Transverse colon (tissue), 4 donors: Measurements from ENCODE around the gene BRD3. TPM values are rescaled to one million over a fixed set of nuclear protein-coding genes. Genes with fewer than 3 reads are reported as not detected.

Source experiments
- DNase-seq: peaks from one replicate; pipeline ENCODE4 v3.0.0-alpha.2; 2019
- H3K27ac ChIP-seq, 4 donors: fragments of 200-600 bp; sonication (generic); 2 replicates each; pipeline ENCODE4 v1.5.1; 2016 to 2018; ENCODE audit warnings: inconsistent platforms in 4 of 4
- H3K27me3 ChIP-seq: fragments of 200-600 bp; sonication (generic); 2 replicates; pipeline ENCODE4 v1.5.1; 2017; ENCODE audit warnings: inconsistent platforms
- H3K36me3 ChIP-seq, 4 donors: fragments of 200-600 bp; sonication (generic); 2 replicates each; pipeline ENCODE4 v1.5.1; 2017 to 2019; ENCODE audit warnings: inconsistent platforms in 4 of 4
- H3K4me1 ChIP-seq, 4 donors: fragments of 200-600 bp; sonication (generic); 2 replicates each; pipeline ENCODE4 v1.5.1; 2017 to 2020; ENCODE audit warnings: inconsistent platforms in 4 of 4
- H3K4me3 ChIP-seq, 4 donors: fragments of 200-600 bp; sonication (generic); 1 replicate in 1 of 4; 2 replicates in 3 of 4; pipeline versions ENCODE4 v1.5.1 to v1.6.1; 2017 to 2019; ENCODE audit warnings: inconsistent platforms in 4 of 4
- H3K9me3 ChIP-seq, 2 donors: fragments of 200-600 bp; sonication (generic); 2 replicates each; pipeline ENCODE4 v1.5.1; 2017 to 2019; ENCODE audit warnings: inconsistent platforms in 2 of 2
- EP300 ChIP-seq: sonication (generic); formaldehyde crosslinking; IDR thresholded peaks from one replicate; pipeline ENCODE4 v1.6.1; 2017; ENCODE audit warnings: antibody characterized with exemption, low read depth
- POLR2A ChIP-seq: fragments of 450-650 bp; IDR thresholded peaks from one replicate; pipeline ENCODE4 v1.6.1; 2016; ENCODE audit warnings: antibody characterized with exemption, mild to moderate bottlenecking, moderate library complexity
- POLR2AphosphoS5 ChIP-seq, 3 donors: sonication (generic); formaldehyde crosslinking; IDR thresholded peaks; one replicate each; pipeline ENCODE4 v1.6.1; 2016; ENCODE audit warnings: antibody characterized with exemption in 3 of 3
- WGBS, 2 donors: methylation state at CpG; one replicate each; pipeline ENCODE4 v1.1.5; 2018; ENCODE audit warnings: low coverage in 1 of 2; 5-methylcytosine and 5-hydroxymethylcytosine counted together
- in situ Hi-C, 4 donors: fragments of 200-750 bp; cut with MboI; loops; one replicate each; pipeline versions ENCODE4 v1.15.0 to v1.15.1; 2017; ENCODE audit warnings: low sequenced_read_pairs in 3 of 4, low pct_ligation_motif_present in 1 of 4, low pct_unique_long_range_greater_than_20kb in 1 of 4
- intact Hi-C: fragments of 100-400 bp; cut with DNase I; formaldehyde crosslinking; loops from one replicate; pipeline ENCODE4 v1.15.1; 2023; ENCODE audit warnings: low total_unique reads
- total RNA-seq, 4 donors: library from RNA; depleted of rRNA; stranded (reverse); fragments of >200 nt; gene quantifications; one replicate each; pipeline ENCODE4 v1.1.0, GENCODE V29; 2016
- TF ChIP-seq, protein P1 (sequence below), 5 experiments: fragments of 200-600 bp in 3 of 5; fragments of 450-650 bp in 2 of 5; sonication (generic) in 3 of 5; IDR thresholded peaks; 1 replicate in 2 of 5; 2 replicates in 3 of 5; pipeline ENCODE4 v1.5.1; 2016 to 2017; ENCODE audit warnings: antibody characterized with exemption in 5 of 5, inconsistent platforms in 3 of 5, mild to moderate bottlenecking in 2 of 5, moderate library complexity in 1 of 5

Gene BRD3
- total RNA-seq, 4 donors from 2014 or later = 14.5 to 21.3 (median 17.2) TPM

DNA sequence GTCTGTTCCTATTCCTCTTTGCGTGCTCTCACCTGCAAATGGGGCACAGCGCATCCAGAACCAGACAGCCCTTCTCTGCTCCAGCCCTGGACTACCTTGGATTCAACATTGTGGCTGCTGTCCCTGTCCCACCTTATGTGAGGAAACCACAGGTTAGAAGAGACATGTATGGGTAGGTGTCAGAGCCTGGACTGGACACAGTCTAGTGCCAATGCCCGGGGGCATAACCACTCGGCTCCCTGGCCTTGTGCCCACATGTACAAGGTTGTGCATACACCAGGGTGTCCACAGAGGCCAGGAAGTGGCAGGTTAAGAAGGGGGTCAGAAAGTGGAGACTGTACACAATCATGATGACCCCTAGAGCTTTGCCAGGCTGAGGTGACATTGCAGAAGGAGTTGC is 22.1 kb upstream of the BRD3 start:
- Histone ChIP-seq H3K36me3 (no peaks in the 10 kb centered on the region), H3K27me3 (peaks cover 10% of the 10 kb centered on the region), H3K27ac (no peak overlapping the region), H3K4me1 (no peaks in the 10 kb centered on the region), H3K9me3 (peaks cover 0 to 5% of the 10 kb centered on the region in 2 donors), H3K4me3 (no peak overlapping the region)
- TF ChIP-seq, protein P1, sequence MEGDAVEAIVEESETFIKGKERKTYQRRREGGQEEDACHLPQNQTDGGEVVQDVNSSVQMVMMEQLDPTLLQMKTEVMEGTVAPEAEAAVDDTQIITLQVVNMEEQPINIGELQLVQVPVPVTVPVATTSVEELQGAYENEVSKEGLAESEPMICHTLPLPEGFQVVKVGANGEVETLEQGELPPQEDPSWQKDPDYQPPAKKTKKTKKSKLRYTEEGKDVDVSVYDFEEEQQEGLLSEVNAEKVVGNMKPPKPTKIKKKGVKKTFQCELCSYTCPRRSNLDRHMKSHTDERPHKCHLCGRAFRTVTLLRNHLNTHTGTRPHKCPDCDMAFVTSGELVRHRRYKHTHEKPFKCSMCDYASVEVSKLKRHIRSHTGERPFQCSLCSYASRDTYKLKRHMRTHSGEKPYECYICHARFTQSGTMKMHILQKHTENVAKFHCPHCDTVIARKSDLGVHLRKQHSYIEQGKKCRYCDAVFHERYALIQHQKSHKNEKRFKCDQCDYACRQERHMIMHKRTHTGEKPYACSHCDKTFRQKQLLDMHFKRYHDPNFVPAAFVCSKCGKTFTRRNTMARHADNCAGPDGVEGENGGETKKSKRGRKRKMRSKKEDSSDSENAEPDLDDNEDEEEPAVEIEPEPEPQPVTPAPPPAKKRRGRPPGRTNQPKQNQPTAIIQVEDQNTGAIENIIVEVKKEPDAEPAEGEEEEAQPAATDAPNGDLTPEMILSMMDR (IDR thresholded peaks at IDR 0.05) = no peak
- TF ChIP-seq POLR2AphosphoS5 (IDR thresholded peaks at IDR 0.05) (no peak), POLR2A (no peak), EP300 (no peak)
- 80 to 93% methylated on average over 2 to 4 of the region's 4 CpGs for WGBS, 2 donors
- DNase-seq = no peak
- intact Hi-C loops (loop anchor here (10.0 kb wide), 1 partner anchor 295 kb away; no protein-coding TSS in a partner anchor), in situ Hi-C loops (no loop called here)

DNA sequence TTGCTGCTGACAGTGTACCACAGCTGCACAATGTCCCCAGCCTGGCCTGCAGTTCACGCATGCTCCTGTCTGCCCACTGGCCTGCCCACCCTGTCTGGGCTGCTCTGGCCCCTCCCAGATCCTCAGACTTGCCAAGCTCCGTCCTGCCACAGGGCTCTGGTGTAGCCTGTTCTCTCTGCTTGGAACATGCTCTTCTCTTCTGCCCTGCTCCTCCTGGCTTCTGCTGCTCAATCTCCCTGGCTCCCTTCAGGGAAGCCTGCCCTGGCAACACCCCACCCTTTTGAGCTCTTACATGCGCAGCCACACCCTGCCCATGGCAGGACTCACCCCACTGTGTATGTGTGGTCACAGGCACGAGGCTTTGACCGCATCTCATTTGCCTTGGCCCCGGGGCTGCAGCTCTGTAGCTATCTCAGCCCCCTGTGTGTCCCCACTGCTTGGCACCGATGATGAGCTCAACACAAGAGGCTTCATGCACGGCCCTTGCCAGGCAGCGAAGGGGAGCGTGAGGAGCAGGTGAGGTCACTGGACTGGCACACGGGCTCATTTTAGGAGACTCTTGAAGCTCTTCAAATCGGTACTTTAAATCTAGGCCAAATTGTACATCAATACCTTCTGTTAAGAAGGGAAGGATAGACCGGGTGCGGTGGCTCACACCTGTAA is 20.4 kb upstream of the BRD3 start:
- Histone ChIP-seq H3K27ac (no peak overlapping the region), H3K4me3 (no peak overlapping the region), H3K4me1 (no peaks in the 10 kb centered on the region), H3K27me3 (peaks cover 10% of the 10 kb centered on the region), H3K36me3 (no peaks in the 10 kb centered on the region), H3K9me3 (peaks cover 0 to 5% of the 10 kb centered on the region in 2 donors)
- in situ Hi-C loops = no loop called here
- 67 to 85% methylated on average over 5 to 14 of the region's 14 CpGs for WGBS, 2 donors
- no peak for TF ChIP-seq POLR2A
- no peak for TF ChIP-seq EP300
- TF ChIP-seq, protein P1 (IDR thresholded peaks at IDR 0.05) = no peak
- no peak for TF ChIP-seq POLR2AphosphoS5 (IDR thresholded peaks at IDR 0.05)
- intact Hi-C loops = no loop called here
- DNase-seq = peak; percentile 17

DNA sequence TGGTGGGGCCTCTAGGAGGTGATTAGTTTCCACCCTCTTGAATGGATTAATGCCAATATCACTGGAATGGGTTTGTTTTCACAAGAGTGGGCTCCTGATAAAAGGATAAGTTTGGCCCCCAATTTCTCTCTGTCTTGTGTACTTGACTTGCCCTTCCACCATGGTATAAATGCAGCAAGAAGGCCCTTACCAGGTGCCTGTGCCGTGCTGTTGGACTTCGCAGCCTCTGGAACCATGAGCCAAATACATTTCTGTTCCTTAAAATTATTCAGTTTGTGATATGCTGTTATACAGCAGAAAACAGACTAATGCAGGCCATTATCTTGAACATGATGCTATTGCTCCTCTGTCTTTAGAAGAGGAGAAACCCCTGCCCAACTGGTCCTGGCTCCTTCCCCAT is 17.8 kb upstream of the BRD3 start:
- Histone ChIP-seq H3K36me3 (no peaks in the 10 kb centered on the region), H3K4me3 (no peak overlapping the region), H3K9me3 (peaks cover 0 to 5% of the 10 kb centered on the region in 2 donors), H3K27me3 (peaks cover 13% of the 10 kb centered on the region), H3K4me1 (no peaks in the 10 kb centered on the region), H3K27ac (no peak overlapping the region)
- 96% methylated on average over 2 of the region's 2 CpGs; no CpG with 5 or more reads in 1 of the 2 donors for WGBS, 2 donors
- in situ Hi-C loops (no loop called here), intact Hi-C loops (no loop called here)
- TF ChIP-seq POLR2A = no peak
- TF ChIP-seq POLR2AphosphoS5 (IDR thresholded peaks at IDR 0.05) = no peak
- TF ChIP-seq, protein P1 (IDR thresholded peaks at IDR 0.05) = no peak
- no peak for TF ChIP-seq EP300
- no peak for DNase-seq

DNA sequence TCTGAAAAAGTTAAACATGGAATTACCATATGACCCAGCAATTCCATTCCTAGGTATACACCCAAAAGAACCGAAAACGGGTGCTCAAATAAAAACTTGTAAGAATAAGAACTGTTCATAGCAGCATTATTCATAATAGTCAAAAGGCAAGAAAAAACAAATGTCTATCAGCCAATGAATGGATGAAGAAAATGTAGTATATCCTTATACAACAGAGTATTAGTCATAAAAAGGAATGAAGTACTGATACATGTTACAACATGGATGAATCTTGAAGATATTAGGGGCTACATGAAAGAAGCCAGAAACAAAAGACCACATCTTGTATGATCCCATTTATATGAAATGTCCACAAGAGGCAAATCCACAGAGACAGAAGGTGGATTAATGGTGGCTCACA is 15.6 kb upstream of the BRD3 start:
- TF ChIP-seq, protein P1 (IDR thresholded peaks at IDR 0.05) = no peak
- no peak for TF ChIP-seq POLR2AphosphoS5 (IDR thresholded peaks at IDR 0.05)
- no peak for TF ChIP-seq EP300
- TF ChIP-seq POLR2A = no peak
- no peaks in the 10 kb centered on the region for H3K36me3 ChIP-seq
- WGBS, 2 donors = 91 to 93% methylated on average over 2 of the region's 2 CpGs
- no peak overlapping the region for H3K27ac ChIP-seq
- in situ Hi-C loops (no loop called here), intact Hi-C loops (no loop called here)
- H3K4me1 ChIP-seq = no peaks in the 10 kb centered on the region
- H3K4me3 ChIP-seq = no peak overlapping the region
- H3K9me3 ChIP-seq = peaks cover 0 to 5% of the 10 kb centered on the region in 2 donors
- DNase-seq = no peak
- peaks cover 20% of the 10 kb centered on the region for H3K27me3 ChIP-seq
